ENCODE results near the gene TMEM178B. TPM values are rescaled to one million over a fixed set of nuclear protein-coding genes. Genes with fewer than 3 reads are reported as not detected.

The TMEM178B gene
- total RNA-seq, 1 donor from 2014 or later = 49.8 TPM

- Mint-ChIP-seq H3K27me3 (ENCODE audit: unreplicated experiment) (peaks cover 7% of the 10 kb centered on the region), H3K9me3 (ENCODE audit: unreplicated experiment) (peaks cover 3% of the 10 kb centered on the region), H3K27ac (ENCODE audit: unreplicated experiment) (no peak overlapping the region), H3K4me3 (ENCODE audit: unreplicated experiment) (no peak overlapping the region), H3K36me3 (ENCODE audit: unreplicated experiment) (no peaks in the 10 kb centered on the region), H3K4me1 (ENCODE audit: low read depth, unreplicated experiment) (peaks cover 24% of the 10 kb centered on the region)
- no peak for TF ChIP-seq CTCF (IDR thresholded peaks at IDR 0.05; ENCODE audit: partially characterized antibody, unreplicated experiment)
- no peak for DNase-seq
Observed at GRCh38 chr7:141290973-141291372, 217.1 kb downstream of the TMEM178B start.

- Mint-ChIP-seq H3K4me1 (ENCODE audit: low read depth, unreplicated experiment) (peaks cover 24% of the 10 kb centered on the region), H3K27me3 (ENCODE audit: unreplicated experiment) (peaks cover 7% of the 10 kb centered on the region), H3K36me3 (ENCODE audit: unreplicated experiment) (no peaks in the 10 kb centered on the region), H3K27ac (ENCODE audit: unreplicated experiment) (no peak overlapping the region), H3K9me3 (ENCODE audit: unreplicated experiment) (peaks cover 3% of the 10 kb centered on the region), H3K4me3 (ENCODE audit: unreplicated experiment) (no peak overlapping the region)
- DNase-seq = no peak
- no peak for TF ChIP-seq CTCF (IDR thresholded peaks at IDR 0.05; ENCODE audit: partially characterized antibody, unreplicated experiment)
Observed at GRCh38 chr7:141291541-141291940, 217.7 kb downstream of the TMEM178B start.

- H3K36me3 Mint-ChIP-seq (ENCODE audit: unreplicated experiment) = no peaks in the 10 kb centered on the region
- H3K27me3 Mint-ChIP-seq (ENCODE audit: unreplicated experiment) = peaks cover 3% of the 10 kb centered on the region
- no peak overlapping the region for H3K27ac Mint-ChIP-seq (ENCODE audit: unreplicated experiment)
- no peaks in the 10 kb centered on the region for H3K9me3 Mint-ChIP-seq (ENCODE audit: unreplicated experiment)
- no peak for TF ChIP-seq CTCF (IDR thresholded peaks at IDR 0.05; ENCODE audit: partially characterized antibody, unreplicated experiment)
- DNase-seq = no peak
- H3K4me1 Mint-ChIP-seq (ENCODE audit: low read depth, unreplicated experiment) = peaks cover 12% of the 10 kb centered on the region
- H3K4me3 Mint-ChIP-seq (ENCODE audit: unreplicated experiment) = no peak overlapping the region
Observed at GRCh38 chr7:141294143-141294829, 220.4 kb downstream of the TMEM178B start.

- Mint-ChIP-seq H3K36me3 (ENCODE audit: unreplicated experiment) (no peaks in the 10 kb centered on the region), H3K4me3 (ENCODE audit: unreplicated experiment) (no peak overlapping the region), H3K9me3 (ENCODE audit: unreplicated experiment) (no peaks in the 10 kb centered on the region), H3K27me3 (ENCODE audit: unreplicated experiment) (peaks cover 2% of the 10 kb centered on the region), H3K4me1 (ENCODE audit: low read depth, unreplicated experiment) (peaks cover 12% of the 10 kb centered on the region), H3K27ac (ENCODE audit: unreplicated experiment) (no peak overlapping the region)
- TF ChIP-seq CTCF (IDR thresholded peaks at IDR 0.05; ENCODE audit: partially characterized antibody, unreplicated experiment) = no peak
- DNase-seq = no peak
Observed at GRCh38 chr7:141295367-141295895, 221.6 kb downstream of the TMEM178B start.

GRCh38 chr7:141300816-141301215 is 227.0 kb downstream of the TMEM178B start:
- Mint-ChIP-seq H3K4me1 (ENCODE audit: low read depth, unreplicated experiment) (peaks cover 4% of the 10 kb centered on the region), H3K4me3 (ENCODE audit: unreplicated experiment) (no peak overlapping the region), H3K27me3 (ENCODE audit: unreplicated experiment) (peaks cover 5% of the 10 kb centered on the region), H3K9me3 (ENCODE audit: unreplicated experiment) (no peaks in the 10 kb centered on the region), H3K36me3 (ENCODE audit: unreplicated experiment) (no peaks in the 10 kb centered on the region), H3K27ac (ENCODE audit: unreplicated experiment) (no peak overlapping the region)
- no peak for TF ChIP-seq CTCF (IDR thresholded peaks at IDR 0.05; ENCODE audit: partially characterized antibody, unreplicated experiment)
- no peak for DNase-seq

All from glutamatergic neuron (in vitro differentiated cells).